MCF 10A (cell line): Measurements from ENCODE around the gene PM20D1. TPM values are rescaled to one million over a fixed set of nuclear protein-coding genes. Genes with fewer than 3 reads are reported as not detected.

Experiments used
- BruUV-seq: library from RNA; stranded (reverse); fragments of 400-500 nt; replicated peaks from 2 replicates; lab custom pipeline; 2021; lab: Mats Ljungman, UMichigan
- CTCF ChIA-PET: fragments of 300-600 bp; sonication (Branson Sonifier 250); formaldehyde crosslinking; extraction: SDS; loops from one replicate; lab custom pipeline; 2021; ENCODE audit warnings: antibody characterized with exemption, inconsistent platforms; lab: Yijun Ruan, JAX
- POLR2A ChIA-PET: fragments of 300-600, 350-650 bp; sonication (Branson Sonifier 250); formaldehyde crosslinking; extraction: SDS; loops from one replicate; lab custom pipeline; 2020; ENCODE audit warnings: antibody characterized with exemption, inconsistent platforms; lab: Yijun Ruan, JAX
- DNase-seq: peaks from one replicate; pipeline ENCODE4 v3.0.0-alpha.2; 2018; ENCODE audit not compliant: unreplicated experiment
- H3K27ac Mint-ChIP-seq: one replicate; pipeline ENCODE4 v1.8.0; 2022; ENCODE audit warnings: mild to moderate bottlenecking, low read depth, mixed read lengths; ENCODE audit not compliant: unreplicated experiment
- H3K27me3 Mint-ChIP-seq: one replicate; pipeline ENCODE4 v1.8.0; 2022; ENCODE audit warnings: mixed read lengths; ENCODE audit not compliant: insufficient read depth, unreplicated experiment
- H3K36me3 Mint-ChIP-seq: one replicate; pipeline ENCODE4 v1.8.0; 2022; ENCODE audit warnings: mild to moderate bottlenecking, moderate library complexity, mixed read lengths; ENCODE audit not compliant: insufficient read depth, unreplicated experiment
- H3K4me1 Mint-ChIP-seq: one replicate; pipeline ENCODE4 v1.8.0; 2022; ENCODE audit warnings: mixed read lengths; ENCODE audit not compliant: insufficient read depth, unreplicated experiment
- H3K4me3 Mint-ChIP-seq: one replicate; pipeline ENCODE4 v1.8.0; 2022; ENCODE audit warnings: mild to moderate bottlenecking, moderate library complexity, mixed read lengths; ENCODE audit not compliant: unreplicated experiment
- H3K9me3 Mint-ChIP-seq: one replicate; pipeline ENCODE4 v1.8.0; 2022; ENCODE audit warnings: mixed read lengths; ENCODE audit not compliant: unreplicated experiment
- intact Hi-C: fragments of 100-400 bp; cut with micrococcal nuclease; formaldehyde crosslinking; loops from 2 replicates; pipeline ENCODE4 v1.14.1; 2022
- total RNA-seq: library from RNA; stranded (reverse); gene quantifications from 2 replicates; pipeline ENCODE4 v1.2.3, GENCODE V29; 2022
- TF ChIP-seq, protein P1 (sequence below): fragments of 200-600 bp; IDR thresholded peaks from one replicate; pipeline ENCODE4 v1.8.0; 2022; ENCODE audit warnings: antibody characterized with exemption, mild to moderate bottlenecking; ENCODE audit not compliant: unreplicated experiment

The PM20D1 gene
- total RNA-seq, 1 experiment from 2014 or later = not detected

DNA sequence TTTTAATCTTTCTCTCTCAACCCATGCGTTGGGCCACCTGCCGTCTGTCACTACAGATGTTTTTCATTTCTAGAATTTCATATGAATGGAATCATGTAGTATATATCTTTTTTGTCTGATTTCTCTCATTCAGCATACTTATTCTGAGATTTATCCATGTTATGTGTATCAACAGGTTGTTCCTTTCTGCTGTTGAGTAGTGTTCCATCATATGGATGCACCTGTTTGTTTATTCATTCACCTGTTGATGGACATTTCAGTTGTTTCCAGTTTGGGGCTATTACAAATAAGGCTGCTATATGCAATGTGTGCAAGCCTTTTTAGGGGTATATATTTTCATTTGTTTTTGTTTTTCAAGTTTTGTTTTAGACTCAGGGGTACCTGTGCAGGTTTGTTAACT is 27.5 kb downstream of the PM20D1 start:
- intact Hi-C loops = no loop called here
- no TSS peak for BruUV-seq
- CTCF ChIA-PET = no interaction called here

GRCh38 chr1:205817988-205818387 is 31.9 kb downstream of the PM20D1 start:
- TF ChIP-seq, protein P1, sequence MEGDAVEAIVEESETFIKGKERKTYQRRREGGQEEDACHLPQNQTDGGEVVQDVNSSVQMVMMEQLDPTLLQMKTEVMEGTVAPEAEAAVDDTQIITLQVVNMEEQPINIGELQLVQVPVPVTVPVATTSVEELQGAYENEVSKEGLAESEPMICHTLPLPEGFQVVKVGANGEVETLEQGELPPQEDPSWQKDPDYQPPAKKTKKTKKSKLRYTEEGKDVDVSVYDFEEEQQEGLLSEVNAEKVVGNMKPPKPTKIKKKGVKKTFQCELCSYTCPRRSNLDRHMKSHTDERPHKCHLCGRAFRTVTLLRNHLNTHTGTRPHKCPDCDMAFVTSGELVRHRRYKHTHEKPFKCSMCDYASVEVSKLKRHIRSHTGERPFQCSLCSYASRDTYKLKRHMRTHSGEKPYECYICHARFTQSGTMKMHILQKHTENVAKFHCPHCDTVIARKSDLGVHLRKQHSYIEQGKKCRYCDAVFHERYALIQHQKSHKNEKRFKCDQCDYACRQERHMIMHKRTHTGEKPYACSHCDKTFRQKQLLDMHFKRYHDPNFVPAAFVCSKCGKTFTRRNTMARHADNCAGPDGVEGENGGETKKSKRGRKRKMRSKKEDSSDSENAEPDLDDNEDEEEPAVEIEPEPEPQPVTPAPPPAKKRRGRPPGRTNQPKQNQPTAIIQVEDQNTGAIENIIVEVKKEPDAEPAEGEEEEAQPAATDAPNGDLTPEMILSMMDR = no peak
- peaks cover 13% of the 10 kb centered on the region for H3K4me1 Mint-ChIP-seq
- H3K4me3 Mint-ChIP-seq = no peak overlapping the region
- no peak for DNase-seq
- intact Hi-C loops = no loop called here
- no peaks in the 10 kb centered on the region for H3K27me3 Mint-ChIP-seq
- no TSS peak for BruUV-seq
- H3K36me3 Mint-ChIP-seq = no peaks in the 10 kb centered on the region
- H3K9me3 Mint-ChIP-seq = no peaks in the 10 kb centered on the region
- ChIA-PET CTCF (interaction anchor here (0.6 to 1.0 kb wide), 3 partner anchors 21 to 203 kb away, joined by 3 to 5 read pairs (median 3); no protein-coding TSS in a partner anchor), POLR2A (interaction anchor here (0.5 to 1.2 kb wide), 2 partner anchors 7 to 1407 kb away, joined by 3 read pairs; no protein-coding TSS in a partner anchor)
- no peak overlapping the region for H3K27ac Mint-ChIP-seq

More for the DNA sequence above, 27.5 kb downstream of the PM20D1 start:
- H3K27me3 Mint-ChIP-seq = peaks cover 19% of the 10 kb centered on the region
- POLR2A ChIA-PET = interaction anchor here (0.5 kb wide), 1 partner anchor 84 kb away, joined by 3 read pairs; no protein-coding TSS in a partner anchor
- TF ChIP-seq, protein P1 = no peak
- no peak for DNase-seq
- no peaks in the 10 kb centered on the region for H3K4me1 Mint-ChIP-seq
- H3K9me3 Mint-ChIP-seq = no peaks in the 10 kb centered on the region
- H3K4me3 Mint-ChIP-seq = no peak overlapping the region
- H3K27ac Mint-ChIP-seq = no peak overlapping the region
- H3K36me3 Mint-ChIP-seq = no peaks in the 10 kb centered on the region

DNA sequence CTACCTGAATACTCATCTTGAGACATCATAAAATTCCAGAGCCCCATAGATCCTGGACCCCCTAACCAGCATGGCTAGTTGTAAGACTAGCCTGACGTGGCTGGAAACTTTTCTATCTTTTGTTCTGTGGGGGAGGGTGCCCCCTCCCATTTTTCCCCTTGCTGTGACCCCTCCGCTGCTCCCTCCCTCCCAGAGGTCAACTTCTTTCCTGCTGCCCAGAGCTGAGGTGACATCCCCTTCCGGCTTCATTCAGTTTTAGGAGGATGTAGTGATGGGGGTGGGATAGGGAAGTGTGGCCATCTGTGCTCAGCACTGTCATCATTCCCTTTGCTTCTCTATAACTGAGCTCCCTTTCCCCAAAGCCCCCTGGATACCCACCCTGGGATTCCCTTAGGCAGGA is 32.6 kb downstream of the PM20D1 start:
- H3K36me3 Mint-ChIP-seq = no peaks in the 10 kb centered on the region
- H3K27me3 Mint-ChIP-seq = no peaks in the 10 kb centered on the region
- no TSS peak for BruUV-seq
- POLR2A ChIA-PET = interaction anchor here (0.7 to 1.2 kb wide), 2 partner anchors 8 to 114 kb away, joined by 3 read pairs; no protein-coding TSS in a partner anchor
- intact Hi-C loops = no loop called here
- peaks cover 15% of the 10 kb centered on the region for H3K4me1 Mint-ChIP-seq
- DNase-seq = no peak
- H3K9me3 Mint-ChIP-seq = no peaks in the 10 kb centered on the region
- H3K27ac Mint-ChIP-seq = no peak overlapping the region
- CTCF ChIA-PET = interaction anchor here (0.6 to 1.8 kb wide), 6 partner anchors 21 to 202 kb away, joined by 3 to 8 read pairs (median 4); no protein-coding TSS in a partner anchor
- no peak overlapping the region for H3K4me3 Mint-ChIP-seq
- TF ChIP-seq, protein P1 = no peak

DNA sequence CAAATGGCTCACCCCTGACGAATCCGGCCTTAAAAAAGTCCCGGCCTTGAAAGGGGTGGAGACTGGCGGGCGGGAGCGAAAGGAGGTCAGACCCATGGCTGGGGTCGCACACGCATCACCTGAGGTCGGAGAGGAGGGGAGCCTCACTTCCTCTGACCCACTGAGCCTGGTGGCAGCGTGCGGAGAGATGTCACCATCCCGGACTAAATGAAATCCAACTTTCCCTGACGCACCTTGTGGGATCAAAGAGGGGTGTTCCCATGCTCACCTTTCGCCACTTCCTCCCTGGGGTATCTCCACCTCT is 36.2 kb downstream of the PM20D1 start:
- intact Hi-C loops = loop anchor here (1.0 to 5.0 kb wide), 2 partner anchors 66 to 94 kb away; no protein-coding TSS in a partner anchor
- Mint-ChIP-seq H3K36me3 (peaks cover 7% of the 10 kb centered on the region), H3K4me3 (peak overlapping the region; percentile 87), H3K9me3 (no peaks in the 10 kb centered on the region), H3K4me1 (peaks cover 42% of the 10 kb centered on the region), H3K27me3 (no peaks in the 10 kb centered on the region), H3K27ac (peak overlapping the region; percentile 40)
- no TSS peak for BruUV-seq
- TF ChIP-seq, protein P1 = no peak
- DNase-seq = peak; percentile 83
- POLR2A ChIA-PET = interaction anchor here (0.9 to 5.1 kb wide), 8 partner anchors 9 to 181 kb away, joined by 3 to 32 read pairs (median 5); partner anchors contain the start of genes ELK4, NUCKS1 and RAB29
- CTCF ChIA-PET = interaction anchor here (0.6 to 4.8 kb wide), 5 partner anchors 13 to 156 kb away, joined by 3 to 41 read pairs (median 5); no protein-coding TSS in a partner anchor
